GM18867 (cell line): Measurements from ENCODE around the gene CYP2B6.
"Not testable (repeated sequence)": the region's sequence is repeated elsewhere in the genome, so short reads cannot be mapped to it uniquely, and the experiment has no call there.

ENCODE experiments used
- ATAC-seq: cut with Tn5 transposase; IDR thresholded peaks from one replicate; pipeline ENCODE4 v1.9.1; 2021; ENCODE audit warnings: mild to moderate bottlenecking, moderate library complexity; ENCODE audit not compliant: unreplicated experiment

CYP2B6 gene

DNA sequence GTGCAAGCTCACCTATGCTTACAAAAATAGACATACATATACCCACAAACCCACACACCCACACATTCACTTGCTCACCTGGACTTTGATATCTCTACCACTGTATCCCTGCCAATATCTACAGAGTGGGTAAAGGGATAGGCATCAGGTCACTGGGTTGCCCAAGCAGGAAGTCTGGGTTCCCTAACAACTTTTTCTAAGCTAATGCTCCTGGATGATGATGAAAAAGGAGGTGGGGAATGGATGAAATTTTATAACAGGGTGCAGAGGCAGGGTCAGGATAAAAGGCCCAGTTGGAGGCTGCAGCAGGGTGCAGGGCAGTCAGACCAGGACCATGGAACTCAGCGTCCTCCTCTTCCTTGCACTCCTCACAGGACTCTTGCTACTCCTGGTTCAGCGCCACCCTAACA lies at the start of gene CYP2B6:
Gene CYP2B6, plus strand, starts transcription at position 311 of the 410 bp plus-strand sequence. Its CDS starts 24 bp downstream, at position 335.
- ATAC-seq: no peak

DNA sequence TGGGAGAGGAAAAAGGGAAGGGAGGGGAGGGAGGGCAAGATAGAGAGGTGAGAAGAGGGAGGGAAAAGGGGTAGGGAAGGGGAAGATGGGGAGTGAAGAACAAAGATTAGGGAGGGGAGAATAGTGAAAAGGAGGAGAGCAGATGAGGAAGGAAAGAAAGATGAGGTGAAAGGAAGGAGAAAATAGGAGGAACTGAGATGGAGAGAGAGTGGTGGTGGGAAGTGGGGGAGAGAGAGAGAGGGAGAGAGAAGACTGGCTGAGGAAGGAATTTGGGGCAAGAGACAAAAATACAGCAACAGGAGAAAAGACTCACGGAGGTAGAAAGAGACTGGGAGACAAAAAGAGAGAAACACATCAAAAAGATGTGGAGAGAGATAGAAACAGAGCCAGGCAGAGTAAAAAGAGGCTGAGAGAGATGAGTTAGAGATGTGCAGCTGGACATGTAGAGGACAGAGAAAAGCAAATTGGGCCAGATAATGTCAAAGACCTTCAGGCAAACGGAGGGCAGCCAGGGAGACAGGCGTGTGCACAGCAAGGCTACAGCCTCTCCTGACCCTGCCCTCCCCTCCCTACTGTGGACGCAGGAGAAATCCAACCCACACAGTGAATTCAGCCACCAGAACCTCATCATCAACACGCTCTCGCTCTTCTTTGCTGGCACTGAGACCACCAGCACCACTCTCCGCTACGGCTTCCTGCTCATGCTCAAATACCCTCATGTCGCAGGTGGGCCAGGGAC lies 49.4 kb upstream of the CYP2B6 start:
- ATAC-seq: no peak

DNA sequence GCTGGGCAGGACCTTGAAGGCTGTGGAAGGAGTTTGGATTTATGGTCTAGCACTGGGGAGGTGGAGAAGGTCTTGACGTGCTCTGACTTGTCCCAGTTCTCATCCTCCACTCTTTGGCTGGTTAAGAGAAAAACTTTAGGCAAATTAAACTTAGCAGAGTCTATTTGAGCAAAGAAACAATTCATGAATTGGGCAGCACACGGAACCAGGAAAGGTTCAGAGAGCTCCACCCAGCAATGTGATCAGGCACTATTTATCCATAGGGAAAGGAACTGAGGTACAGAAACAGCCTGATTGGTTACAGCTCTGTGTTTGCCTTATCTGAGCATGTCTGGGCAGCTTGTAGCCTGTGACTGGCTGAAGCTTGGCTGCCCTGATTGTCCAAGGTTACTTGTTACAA lies 45.4 kb upstream of the CYP2B6 start:
- ATAC-seq: no peak

GRCh38 chr19:40947114-40947513 lies 44.0 kb upstream of the CYP2B6 start:
- ATAC-seq: no peak

GRCh38 chr19:40947573-40947972 lies 43.5 kb upstream of the CYP2B6 start:
- no peak for ATAC-seq

- no peak for ATAC-seq
These were observed 42.3 kb upstream of the CYP2B6 start for GRCh38 chr19:40948580-40949299.

- no peak for ATAC-seq
These were observed 36.5 kb upstream of the CYP2B6 start for GRCh38 chr19:40954573-40954972.

DNA sequence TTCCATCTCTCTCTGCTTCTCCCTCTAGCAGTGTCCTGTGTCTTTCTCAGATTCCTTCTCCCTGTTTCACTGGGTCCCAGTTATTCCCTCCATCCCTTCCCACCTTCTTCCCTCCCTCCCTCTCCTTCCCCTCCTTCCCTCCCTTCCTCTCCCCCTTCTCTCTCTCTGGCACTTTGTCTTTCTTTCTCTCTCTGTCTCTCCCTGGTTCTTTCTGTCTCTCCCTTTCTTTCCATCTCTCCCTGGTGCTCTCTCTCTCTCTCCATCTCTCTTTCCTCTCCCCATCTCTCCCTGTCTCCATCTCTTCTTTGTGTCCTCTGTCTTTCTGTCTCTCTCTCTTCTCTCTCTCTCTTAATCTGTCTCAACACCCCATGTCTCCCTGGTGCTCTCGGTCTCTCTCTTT lies 31.7 kb upstream of the CYP2B6 start:
- no peak for ATAC-seq

DNA sequence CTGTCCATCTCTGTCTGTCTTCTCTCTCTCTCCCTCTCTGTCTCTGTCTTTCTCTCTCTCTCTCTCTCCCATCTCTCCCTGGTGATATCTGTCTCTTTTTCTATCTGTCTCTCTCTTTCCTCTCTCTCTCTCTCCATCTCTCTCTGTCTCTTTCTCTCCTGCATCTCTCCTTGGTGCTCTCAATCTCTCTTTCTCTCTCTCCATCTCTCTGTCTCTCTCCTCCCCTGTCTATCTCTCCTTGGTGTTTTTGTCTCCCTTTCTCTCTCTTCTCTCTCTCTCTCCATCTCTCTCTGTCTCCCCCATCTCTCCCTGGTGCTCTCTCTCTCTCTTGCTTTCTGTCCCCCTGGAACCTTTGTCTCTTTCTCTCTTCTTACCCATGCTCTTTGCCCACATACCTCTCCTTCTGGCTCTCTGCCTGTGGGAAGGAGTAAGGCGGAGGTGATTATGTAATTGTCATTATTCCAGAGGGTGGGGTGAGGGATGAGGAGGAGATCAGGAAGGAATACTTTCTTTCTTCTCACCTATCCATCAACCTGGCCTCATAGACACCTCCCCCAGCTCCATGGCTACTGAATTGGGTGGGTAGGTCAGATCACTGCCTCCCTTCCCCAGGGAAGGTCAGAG lies 30.9 kb upstream of the CYP2B6 start:
- no peak for ATAC-seq

DNA sequence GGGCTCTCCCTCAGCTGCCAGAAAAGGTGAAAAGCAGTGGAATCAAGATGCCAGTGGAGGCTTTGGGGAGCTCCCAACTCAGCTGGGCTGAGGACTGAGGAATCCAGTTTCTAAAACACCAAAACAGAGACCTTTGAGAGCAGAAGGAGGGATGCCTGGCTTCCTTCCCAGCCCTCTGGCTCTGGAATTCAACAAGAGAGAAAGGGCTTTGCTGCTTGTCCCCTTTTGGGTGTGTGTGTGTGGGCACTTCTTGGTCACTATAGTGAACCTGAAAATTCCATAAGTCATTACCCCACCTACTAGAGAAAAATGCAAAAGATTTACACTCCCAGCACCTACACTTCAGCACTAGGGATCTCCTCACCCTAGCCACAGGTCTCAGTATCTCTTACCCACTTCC lies 30.3 kb upstream of the CYP2B6 start:
- no peak for ATAC-seq

GRCh38 chr19:40962460-40962961 lies 28.6 kb upstream of the CYP2B6 start:
- ATAC-seq: no peak

DNA sequence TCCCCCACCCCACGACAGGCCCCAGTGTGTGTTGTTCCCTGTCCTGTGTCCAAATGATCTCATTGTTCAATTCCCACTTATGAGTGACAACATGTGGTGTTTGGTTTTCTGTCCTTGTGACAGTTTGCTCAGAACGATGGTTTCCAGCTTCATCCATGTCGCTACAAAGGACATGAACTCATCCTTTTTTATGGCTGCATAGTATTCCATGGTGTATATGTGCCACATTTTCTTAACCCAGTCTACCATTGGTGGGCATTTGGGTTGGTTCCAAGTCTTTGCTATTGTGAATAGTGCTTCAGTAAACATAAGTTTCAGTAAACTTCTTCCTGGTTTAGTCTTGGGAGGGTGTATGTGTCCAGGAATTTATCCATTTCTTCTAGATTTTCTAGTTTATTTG lies 26.7 kb upstream of the CYP2B6 start:
- not testable (repeated sequence) for ATAC-seq

DNA sequence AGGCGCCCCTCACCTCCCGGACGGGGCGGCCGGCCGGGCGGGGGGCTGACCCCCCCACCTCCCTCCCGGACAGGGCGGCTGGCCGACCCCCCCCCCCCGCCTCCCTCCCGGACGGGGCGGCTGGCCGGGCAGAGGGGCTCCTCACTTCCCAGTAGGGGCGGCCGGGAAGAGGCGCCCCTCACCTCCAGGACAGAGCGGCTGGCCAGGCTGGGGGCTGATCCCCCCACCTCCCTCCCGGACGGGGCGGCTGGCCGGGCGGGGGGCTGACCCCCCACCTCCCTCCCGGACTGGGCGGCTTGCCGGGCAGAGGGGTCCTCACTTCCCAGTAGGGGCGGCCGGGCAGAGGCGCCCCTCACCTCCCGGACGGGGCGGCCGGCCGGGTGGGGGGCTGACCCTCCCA lies 25.7 kb upstream of the CYP2B6 start:
- not testable (repeated sequence) for ATAC-seq

DNA sequence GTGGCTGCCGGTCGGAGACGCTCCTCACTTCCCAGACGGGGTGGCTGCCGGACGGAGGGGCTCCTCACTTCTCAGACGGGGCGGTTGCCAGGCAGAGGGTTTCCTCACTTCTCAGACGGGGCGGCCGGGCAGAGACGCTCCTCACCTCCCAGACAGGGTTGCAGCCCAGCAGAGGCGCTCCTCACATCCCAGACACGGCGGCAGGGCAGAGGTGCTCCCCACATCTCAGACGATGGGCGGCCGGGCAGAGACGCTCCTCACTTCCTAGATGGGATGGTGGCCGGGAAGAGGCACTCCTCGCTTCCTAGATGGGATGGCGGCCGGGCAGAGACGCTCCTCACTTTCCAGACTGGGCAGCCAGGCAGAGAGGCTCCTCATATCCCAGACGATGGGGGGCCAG lies 24.5 kb upstream of the CYP2B6 start:
- not testable (repeated sequence) for ATAC-seq

- ATAC-seq: not testable (repeated sequence)
These were observed 23.0 kb upstream of the CYP2B6 start for GRCh38 chr19:40968065-40968464.

GRCh38 chr19:40969721-40970120 lies 21.4 kb upstream of the CYP2B6 start:
- not testable (repeated sequence) for ATAC-seq

DNA sequence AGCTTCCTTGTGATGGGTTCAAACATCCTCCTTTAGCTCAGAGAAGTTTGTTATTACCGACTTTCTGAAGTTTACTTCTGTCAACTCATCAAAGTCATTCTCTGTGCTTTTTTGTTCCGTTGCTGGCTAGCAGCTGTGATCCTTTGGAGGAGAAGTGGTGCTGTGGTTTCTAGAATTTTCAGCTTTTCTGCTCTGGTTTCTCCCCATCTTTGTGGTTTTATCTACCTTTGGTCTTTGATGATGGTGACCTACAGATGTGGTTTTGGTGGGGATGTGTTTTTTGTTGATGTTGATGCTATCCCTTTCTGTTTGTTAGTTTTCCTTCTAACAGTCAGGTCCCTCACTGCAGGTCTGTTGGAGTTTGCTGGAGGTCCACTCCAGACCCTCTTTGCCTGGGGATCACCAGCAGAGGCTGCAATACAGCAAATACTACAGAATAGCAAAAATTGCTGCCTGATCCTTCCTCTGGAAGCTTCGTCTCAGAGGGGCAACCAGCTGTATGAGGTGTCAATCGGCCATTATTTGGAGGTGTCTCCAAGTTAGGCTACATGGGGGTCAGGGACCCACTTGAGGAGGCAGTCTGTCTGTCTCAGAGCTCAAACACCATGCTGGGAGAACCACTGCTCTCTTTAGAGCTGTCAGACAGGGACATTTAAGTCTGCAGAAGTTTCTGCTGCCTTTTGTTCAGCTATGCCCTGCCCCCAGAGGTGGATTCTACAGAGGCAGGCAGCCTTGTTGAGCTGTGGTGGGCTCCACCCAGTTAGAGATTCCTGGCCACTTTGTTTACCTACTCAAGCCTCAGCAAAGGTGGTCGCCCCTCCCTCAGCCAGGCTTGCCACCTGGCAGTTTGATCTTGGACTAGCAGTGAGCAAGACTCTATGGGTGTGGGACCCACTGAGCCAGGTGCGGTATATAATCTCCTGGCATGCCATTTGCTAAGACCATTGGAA lies 20.4 kb upstream of the CYP2B6 start:
- not testable (repeated sequence) for ATAC-seq

DNA sequence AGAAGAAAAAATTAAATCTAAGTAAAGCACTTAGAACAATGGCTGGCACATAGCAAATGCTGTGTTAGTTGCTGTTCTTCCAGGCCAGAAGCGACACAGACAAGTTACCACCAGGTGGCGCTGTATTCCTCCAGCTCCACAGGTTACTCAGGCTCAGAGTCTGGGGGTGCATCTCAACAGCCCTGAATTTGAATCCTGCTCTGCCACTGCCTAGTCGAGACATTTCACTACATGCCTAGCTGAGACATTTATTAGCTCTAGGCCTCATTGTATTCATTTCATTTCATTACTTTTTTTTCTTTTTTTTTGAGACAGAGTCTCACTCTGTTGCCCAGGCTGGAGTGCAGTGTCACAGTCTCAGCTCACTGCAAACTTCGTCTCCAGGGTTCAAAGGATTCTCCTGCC lies 16.4 kb upstream of the CYP2B6 start:
- no peak for ATAC-seq

DNA sequence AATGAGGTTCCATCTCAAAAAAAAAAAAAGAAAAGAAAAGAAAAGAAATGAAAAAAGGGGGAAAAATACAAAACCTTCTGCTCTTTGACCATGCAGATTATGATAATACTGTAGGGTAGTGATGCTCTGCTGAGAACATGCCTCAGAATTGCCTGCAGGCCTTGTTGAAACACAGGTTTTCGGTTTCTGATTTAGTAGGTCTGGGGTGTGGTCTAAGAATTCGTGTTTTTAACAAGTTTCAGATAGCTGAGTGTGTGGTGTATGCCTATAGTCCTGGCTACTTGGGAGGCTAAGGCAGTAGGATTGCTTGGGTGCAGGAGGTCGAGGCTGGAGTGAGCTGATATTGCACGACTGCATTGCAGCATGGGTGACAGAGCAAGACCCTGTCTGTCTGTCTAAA lies 14.9 kb upstream of the CYP2B6 start:
- ATAC-seq: no peak

DNA sequence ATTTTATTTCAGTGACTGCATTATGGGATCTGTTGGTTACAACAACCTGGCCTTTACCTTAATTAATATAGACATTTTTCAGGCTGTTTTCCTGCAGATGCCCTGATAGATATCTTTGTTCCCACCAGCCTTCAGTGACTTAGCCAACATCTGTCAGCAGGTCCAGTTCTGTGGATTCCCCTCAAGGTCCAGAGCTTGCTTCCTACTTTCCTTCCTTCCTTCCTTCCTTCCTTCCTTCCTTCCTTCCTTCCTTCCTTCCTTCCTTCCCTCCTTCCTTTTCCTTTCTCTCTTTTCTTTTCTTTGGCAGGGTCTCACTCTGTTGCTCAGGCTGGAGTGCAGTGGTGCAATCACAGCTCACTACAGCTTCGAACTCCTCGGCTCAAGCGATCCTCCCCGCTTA lies 14.4 kb upstream of the CYP2B6 start:
- no peak for ATAC-seq

- ATAC-seq: not testable (repeated sequence)
These were observed 11.3 kb upstream of the CYP2B6 start for GRCh38 chr19:40979759-40980158.
